ENCODE measurements around the gene CDX4. TPM values are rescaled to one million over a fixed set of nuclear protein-coding genes. Genes with fewer than 3 reads are reported as not detected.

The CDX4 gene
- total RNA-seq = not detected
- polyA plus RNA-seq (ENCODE audit: insufficient read depth, low read depth, low replicate concordance) = not detected
- long read RNA-seq, donor 1 = 0 reads
- long read RNA-seq, donor 2 = 0 reads
- long read RNA-seq, donor 3 = 0 reads
- long read RNA-seq, donor 4 = 0 reads
- long read RNA-seq, donor 5 = 0 reads
- long read RNA-seq, donor 6 = 0 reads
- long read RNA-seq, donor 7 = 0 reads
- long read RNA-seq, donor 8 = 0 reads
- long read RNA-seq, donor 9 = 0 reads
- long read RNA-seq, donor 10 = 0 reads

DNA sequence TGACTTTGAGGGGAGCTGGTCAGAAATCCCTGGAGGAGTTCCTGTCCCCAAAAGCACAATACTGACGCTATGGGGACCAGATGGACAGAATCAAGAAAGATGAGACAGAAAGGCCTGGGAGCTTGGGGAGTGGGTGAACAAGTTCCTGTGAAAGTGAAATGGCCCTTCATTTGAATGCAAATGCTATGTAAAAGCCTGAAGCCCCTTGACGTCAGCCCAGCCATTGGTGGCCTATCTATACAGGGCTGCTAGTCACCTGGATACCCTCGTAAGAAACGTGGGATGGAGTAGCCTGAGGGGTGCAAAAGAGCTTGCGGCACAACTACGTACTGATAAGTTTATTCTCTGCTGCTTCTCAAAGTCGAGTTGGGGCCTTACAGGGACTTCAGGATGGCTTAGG is at the start of gene CDX4:
CDX4 (plus strand) TSS at position 223 of the 400 bp plus-strand sequence. CDS start 201 bp downstream, outside the sequence.
- DNase-seq (no peak), FAIRE-seq (no peak)
- Histone ChIP-seq H3K36me3 (ENCODE audit: control insufficient read depth in 2 of 3, insufficient read depth in 3 of 3, low read length in 3 of 3) (no peaks in the 10 kb centered on the region), H3K4me3 (ENCODE audit: low read length in 3 of 3) (no peak within 1 kb of the TSS), H3K27ac (ENCODE audit: low read depth in 2 of 2, low read length in 2 of 2) (no peak within 1 kb of the TSS), H3K9me3 (ENCODE audit: control insufficient read depth in 2 of 3, insufficient read depth in 1 of 3, low read length in 3 of 3) (no peaks in the 10 kb centered on the region), H3K4me1 (ENCODE audit: control insufficient read depth in 2 of 3, insufficient read depth in 2 of 3, low read depth in 1 of 3, low read length in 3 of 3) (peaks cover 0 to 2% (median 0%) of the 10 kb centered on the region in 3 donors), H3K27me3 (ENCODE audit: control insufficient read depth, insufficient read depth, low read length) (peaks cover 21% of the 10 kb centered on the region), H3K9ac (ENCODE audit: low read length in 3 of 3) (no peak within 1 kb of the TSS)
- intact Hi-C loops (cut with DNase I) = no loop called here
- TF ChIP-seq, protein P1, sequence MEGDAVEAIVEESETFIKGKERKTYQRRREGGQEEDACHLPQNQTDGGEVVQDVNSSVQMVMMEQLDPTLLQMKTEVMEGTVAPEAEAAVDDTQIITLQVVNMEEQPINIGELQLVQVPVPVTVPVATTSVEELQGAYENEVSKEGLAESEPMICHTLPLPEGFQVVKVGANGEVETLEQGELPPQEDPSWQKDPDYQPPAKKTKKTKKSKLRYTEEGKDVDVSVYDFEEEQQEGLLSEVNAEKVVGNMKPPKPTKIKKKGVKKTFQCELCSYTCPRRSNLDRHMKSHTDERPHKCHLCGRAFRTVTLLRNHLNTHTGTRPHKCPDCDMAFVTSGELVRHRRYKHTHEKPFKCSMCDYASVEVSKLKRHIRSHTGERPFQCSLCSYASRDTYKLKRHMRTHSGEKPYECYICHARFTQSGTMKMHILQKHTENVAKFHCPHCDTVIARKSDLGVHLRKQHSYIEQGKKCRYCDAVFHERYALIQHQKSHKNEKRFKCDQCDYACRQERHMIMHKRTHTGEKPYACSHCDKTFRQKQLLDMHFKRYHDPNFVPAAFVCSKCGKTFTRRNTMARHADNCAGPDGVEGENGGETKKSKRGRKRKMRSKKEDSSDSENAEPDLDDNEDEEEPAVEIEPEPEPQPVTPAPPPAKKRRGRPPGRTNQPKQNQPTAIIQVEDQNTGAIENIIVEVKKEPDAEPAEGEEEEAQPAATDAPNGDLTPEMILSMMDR (IDR thresholded peaks at IDR 0.05; ENCODE audit: borderline replicate concordance, extremely low read depth, insufficient read depth) = no peak

DNA sequence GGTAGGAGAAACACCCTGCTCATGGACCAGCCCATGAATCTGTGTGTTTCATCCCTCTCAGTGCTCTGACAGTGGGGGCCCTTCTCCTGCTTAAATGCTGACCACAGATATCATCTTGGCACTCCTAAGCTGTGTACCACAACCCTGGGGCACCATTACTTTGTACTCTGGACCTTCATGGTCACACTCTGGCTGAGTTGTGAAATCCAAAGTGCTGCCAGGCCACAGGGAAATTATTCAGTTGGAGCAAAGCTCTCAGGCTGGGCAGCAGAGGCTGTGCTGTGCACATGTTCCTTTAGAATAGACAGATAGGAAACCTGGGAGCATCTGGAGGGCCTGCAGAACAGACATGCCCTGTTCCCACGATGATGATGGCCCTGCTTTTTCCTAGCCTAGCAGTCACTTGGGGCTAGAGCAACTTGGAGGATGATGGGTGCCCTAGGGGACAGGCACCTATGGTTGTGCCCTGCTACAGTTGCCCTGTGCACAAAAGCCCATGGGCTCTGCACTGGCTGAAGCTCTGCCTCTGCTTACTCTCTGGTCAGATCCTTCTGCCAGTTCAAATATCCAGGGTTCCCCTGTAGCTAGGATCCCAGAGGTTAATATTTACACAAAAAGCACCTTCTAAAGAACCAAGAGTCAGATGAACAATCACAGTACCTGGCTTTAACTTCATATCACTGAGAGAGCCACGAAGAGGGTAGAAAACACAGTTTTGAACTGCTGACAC is 48.5 kb upstream of the CDX4 start:
- no peak overlapping the region for H3K9ac ChIP-seq (ENCODE audit: low read length in 3 of 3)
- H3K27ac ChIP-seq (ENCODE audit: low read depth in 2 of 2, low read length in 2 of 2) = no peak overlapping the region
- no peak for DNase-seq
- intact Hi-C loops (cut with DNase I) = no loop called here
- no peaks in the 10 kb centered on the region for H3K9me3 ChIP-seq (ENCODE audit: control insufficient read depth in 2 of 3, insufficient read depth in 1 of 3, low read length in 3 of 3)
- no peak overlapping the region for H3K4me3 ChIP-seq (ENCODE audit: low read length in 3 of 3)
- FAIRE-seq = no peak
- H3K27me3 ChIP-seq (ENCODE audit: control insufficient read depth, insufficient read depth, low read length) = no peaks in the 10 kb centered on the region
- no peaks in the 10 kb centered on the region for H3K4me1 ChIP-seq (ENCODE audit: control insufficient read depth in 2 of 3, insufficient read depth in 2 of 3, low read depth in 1 of 3, low read length in 3 of 3)
- H3K36me3 ChIP-seq (ENCODE audit: control insufficient read depth in 2 of 3, insufficient read depth in 3 of 3, low read length in 3 of 3) = no peaks in the 10 kb centered on the region
- TF ChIP-seq, protein P1 (IDR thresholded peaks at IDR 0.05; ENCODE audit: borderline replicate concordance, extremely low read depth, insufficient read depth) = no peak

GRCh38 chrX:73400136-73400748 is 46.6 kb upstream of the CDX4 start:
- H3K4me1 ChIP-seq (ENCODE audit: control insufficient read depth in 2 of 3, insufficient read depth in 2 of 3, low read depth in 1 of 3, low read length in 3 of 3) = no peaks in the 10 kb centered on the region
- H3K36me3 ChIP-seq (ENCODE audit: control insufficient read depth in 2 of 3, insufficient read depth in 3 of 3, low read length in 3 of 3) = no peaks in the 10 kb centered on the region
- intact Hi-C loops (cut with DNase I) = no loop called here
- no peaks in the 10 kb centered on the region for H3K9me3 ChIP-seq (ENCODE audit: control insufficient read depth in 2 of 3, insufficient read depth in 1 of 3, low read length in 3 of 3)
- no peak overlapping the region for H3K9ac ChIP-seq (ENCODE audit: low read length in 3 of 3)
- FAIRE-seq (no peak), DNase-seq (peak in 1 of 5 donors; percentile 0)
- H3K27me3 ChIP-seq (ENCODE audit: control insufficient read depth, insufficient read depth, low read length) = no peaks in the 10 kb centered on the region
- no peak overlapping the region for H3K27ac ChIP-seq (ENCODE audit: low read depth in 2 of 2, low read length in 2 of 2)
- no peak overlapping the region for H3K4me3 ChIP-seq (ENCODE audit: low read length in 3 of 3)
- TF ChIP-seq, protein P1 (IDR thresholded peaks at IDR 0.05; ENCODE audit: borderline replicate concordance, extremely low read depth, insufficient read depth) = no peak
